B cell (primary cell): ENCODE results near the gene AKT3.

Experiments used
- CTCF ChIP-seq: fragments of 200-600 bp; IDR thresholded peaks from one replicate; pipeline ENCODE4 v1.8.0; 2022; ENCODE audit warnings: antibody characterized with exemption, mild to moderate bottlenecking
- EZH2 ChIP-seq: IDR thresholded peaks from 2 replicates; pipeline ENCODE4 v1.6.1; 2012; ENCODE audit warnings: borderline replicate concordance, low read depth, mild to moderate bottlenecking, moderate library complexity, low read length; ENCODE audit not compliant: insufficient read depth, poor library complexity, severe bottlenecking

DNA sequence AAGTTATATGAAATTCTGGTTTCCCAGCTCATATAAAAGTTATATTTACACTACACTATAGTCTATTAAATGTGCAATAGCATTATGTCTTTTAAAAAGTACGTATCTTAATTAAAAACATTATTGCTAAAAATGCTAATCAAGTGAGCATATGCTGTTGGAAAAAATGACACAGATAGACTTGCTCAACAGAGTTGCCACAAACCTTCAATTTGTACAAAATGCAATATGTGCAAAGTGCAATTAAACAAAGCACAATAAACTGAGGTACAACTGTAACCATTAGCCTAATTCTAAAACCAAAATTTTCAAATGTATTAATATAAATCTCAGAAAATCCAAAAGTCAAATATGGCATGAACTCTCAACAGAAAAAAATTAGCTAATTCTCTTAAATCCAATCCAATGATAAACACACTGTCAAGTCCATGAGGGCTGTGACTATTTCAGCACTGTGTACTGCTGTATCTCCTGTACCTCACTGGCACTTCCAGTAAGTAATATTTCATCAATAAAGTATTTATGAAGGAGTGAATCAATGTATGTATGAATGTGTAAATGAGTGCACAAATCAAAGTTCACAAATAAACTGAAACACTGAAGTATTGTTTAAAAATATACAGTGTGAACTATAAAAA is 116.3 kb downstream of the AKT3 start:
- TF ChIP-seq EZH2 (no peak), CTCF (no peak)
